DMS53 (cell line): ENCODE data around the gene HSPA12B.
"Not testable (repeated sequence)": the region's sequence is repeated elsewhere in the genome, so short reads cannot be mapped to it uniquely, and the experiment has no call there.

Experiments used
- DNase-seq: peaks from one replicate; lab custom pipeline; 2025; lab: John Stamatoyannopoulos, UW

Gene HSPA12B

GRCh38 chr20:3787324-3788014 lies 55.0 kb downstream of the HSPA12B start:
- no peak for DNase-seq

GRCh38 chr20:3788685-3789155 lies 56.2 kb downstream of the HSPA12B start:
- no peak for DNase-seq

GRCh38 chr20:3789201-3789600 lies 56.7 kb downstream of the HSPA12B start:
- DNase-seq = not testable (repeated sequence)

- not testable (repeated sequence) for DNase-seq
Observed at GRCh38 chr20:3794168-3794567, 61.7 kb downstream of the HSPA12B start.

GRCh38 chr20:3794701-3795420 lies 62.4 kb downstream of the HSPA12B start:
- no peak for DNase-seq

- peak; percentile 98 for DNase-seq
Observed at GRCh38 chr20:3795511-3796468, 63.3 kb downstream of the HSPA12B start, which contains the start of gene CDC25B. CDC25B (plus strand) TSS chr20:3796310; CDS start chr20:3796532, 222 bp downstream.

- peak; percentile 71 for DNase-seq
Observed at GRCh38 chr20:3796477-3797225, 64.2 kb downstream of the HSPA12B start.

GRCh38 chr20:3797226-3797545 lies 64.7 kb downstream of the HSPA12B start:
- no peak for DNase-seq

GRCh38 chr20:3797592-3798372 lies 65.3 kb downstream of the HSPA12B start:
- peak; percentile 72 for DNase-seq

GRCh38 chr20:3798373-3798768 lies 65.9 kb downstream of the HSPA12B start:
- DNase-seq = no peak

- peak; percentile 71 for DNase-seq
Observed at GRCh38 chr20:3798908-3799248, 66.4 kb downstream of the HSPA12B start.

- DNase-seq = peak; percentile 77
Observed at GRCh38 chr20:3800256-3800877, 67.9 kb downstream of the HSPA12B start.

GRCh38 chr20:3800878-3801260 lies 68.4 kb downstream of the HSPA12B start:
- DNase-seq = no peak

- DNase-seq = no peak
Observed at GRCh38 chr20:3801299-3801698, 68.8 kb downstream of the HSPA12B start.

- peak; percentile 65 for DNase-seq
Observed at GRCh38 chr20:3801846-3802245, 69.4 kb downstream of the HSPA12B start.
